Urinary bladder (tissue), 4 donors: ENCODE measurements around the gene MYO10. TPM values are rescaled to one million over a fixed set of nuclear protein-coding genes. Genes with fewer than 3 reads are reported as not detected.
"Not testable (repeated sequence)": the region's sequence is repeated elsewhere in the genome, so short reads cannot be mapped to it uniquely, and the experiment has no call there.

ENCODE experiments used
- DNase-seq: peaks from one replicate; pipeline ENCODE4 v3.0.0-alpha.2; 2015; ENCODE audit errors: extremely low spot score
- H3K27ac ChIP-seq: one replicate; pipeline ENCODE4 v1.5.1; 2013; ENCODE audit warnings: low read depth, mild to moderate bottlenecking, moderate library complexity
- H3K36me3 ChIP-seq: one replicate; pipeline ENCODE4 v1.6.1; 2013; ENCODE audit warnings: mild to moderate bottlenecking, moderate library complexity; ENCODE audit not compliant: insufficient read depth
- H3K4me1 ChIP-seq: one replicate; pipeline ENCODE4 v1.6.1; 2013; ENCODE audit warnings: mild to moderate bottlenecking, moderate library complexity; ENCODE audit not compliant: insufficient read depth
- H3K4me3 ChIP-seq: one replicate; pipeline ENCODE4 v1.5.1; 2013; ENCODE audit warnings: low read depth, low read length
- WGBS: extraction: QIAGEN DNeasy Blood & Tissue Kit; methylation state at CpG from one replicate; pipeline ENCODE4 v1.1.7; 2013; 5-methylcytosine and 5-hydroxymethylcytosine counted together
- polyA plus RNA-seq: library from polyadenylated mRNA; stranded (reverse); fragments of 200-250 nt; gene quantifications from one replicate; pipeline ENCODE4 v1.2.3, GENCODE V29; 2013
- total RNA-seq: library from RNA; depleted of rRNA; stranded (reverse); fragments of >200 nt; gene quantifications from one replicate; pipeline ENCODE4 v1.2.3, GENCODE V29; 2014
- donor health status: healthy with polysubstance abuse.
- donor health status: healthy.

The MYO10 gene
- total and polyA plus RNA-seq, 2 donors = 4.3 to 21.3 TPM

- Histone ChIP-seq H3K27ac (no peak overlapping the region), H3K4me1 (no peaks in the 10 kb centered on the region), H3K4me3 (no peak overlapping the region), H3K36me3 (no peaks in the 10 kb centered on the region)
- WGBS = 92% methylated on average over 3 of the region's 3 CpGs
- DNase-seq = no peak
Observed at GRCh38 chr5:16844952-16845351, 91.1 kb downstream of the MYO10 start.

- H3K4me3 ChIP-seq = no peak overlapping the region
- H3K36me3 ChIP-seq = no peaks in the 10 kb centered on the region
- H3K4me1 ChIP-seq = no peaks in the 10 kb centered on the region
- no peak overlapping the region for H3K27ac ChIP-seq
- no peak for DNase-seq
- 67% methylated on average over 8 of the region's 8 CpGs for WGBS
Observed at GRCh38 chr5:16842896-16843295, 93.2 kb downstream of the MYO10 start.

DNA sequence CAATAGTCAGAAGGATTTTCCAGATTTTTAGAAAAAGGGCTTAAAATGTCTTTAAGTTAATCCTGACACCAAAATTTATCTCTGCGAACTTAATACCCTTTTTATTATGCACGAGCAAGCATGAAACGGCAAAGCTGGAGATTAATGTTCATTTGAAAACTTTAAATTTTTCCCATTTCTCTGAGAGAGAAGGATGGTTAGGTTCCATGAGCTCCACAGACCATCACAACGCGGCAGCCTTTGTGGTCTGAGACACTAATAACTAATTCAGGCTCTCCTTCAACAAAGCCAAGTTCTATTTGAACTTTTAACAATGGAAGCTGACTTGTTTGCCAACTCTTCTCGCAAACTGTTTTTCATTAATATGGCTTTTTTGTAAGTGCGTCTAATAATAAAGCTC is 94.7 kb downstream of the MYO10 start:
- Histone ChIP-seq H3K4me3 (no peak overlapping the region), H3K4me1 (no peaks in the 10 kb centered on the region), H3K27ac (no peak overlapping the region), H3K36me3 (no peaks in the 10 kb centered on the region)
- WGBS = 36% methylated on average over 7 of the region's 7 CpGs
- DNase-seq = no peak

DNA sequence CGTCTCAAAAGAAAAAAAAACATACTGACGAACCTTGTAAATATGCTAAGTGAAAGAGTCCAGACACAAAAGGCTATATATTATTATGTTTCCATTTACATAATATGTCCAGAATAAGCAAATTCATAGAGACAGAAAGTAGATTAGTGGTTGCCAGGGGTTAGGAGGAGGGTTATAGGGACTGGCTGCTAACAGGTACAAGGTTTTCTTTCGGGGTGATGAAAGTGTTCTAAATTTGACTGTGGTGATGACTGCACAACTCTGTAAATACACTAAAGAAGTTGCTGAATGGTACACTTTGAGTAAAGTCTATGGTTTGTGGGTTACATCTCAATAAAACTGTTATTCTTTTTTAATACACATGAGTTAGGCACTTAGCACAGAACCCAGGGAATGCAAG is 98.8 kb downstream of the MYO10 start:
- WGBS = 70% methylated on average over 3 of the region's 3 CpGs
- H3K4me3 ChIP-seq = no peak overlapping the region
- no peaks in the 10 kb centered on the region for H3K4me1 ChIP-seq
- H3K27ac ChIP-seq = no peak overlapping the region
- DNase-seq = no peak
- no peaks in the 10 kb centered on the region for H3K36me3 ChIP-seq

DNA sequence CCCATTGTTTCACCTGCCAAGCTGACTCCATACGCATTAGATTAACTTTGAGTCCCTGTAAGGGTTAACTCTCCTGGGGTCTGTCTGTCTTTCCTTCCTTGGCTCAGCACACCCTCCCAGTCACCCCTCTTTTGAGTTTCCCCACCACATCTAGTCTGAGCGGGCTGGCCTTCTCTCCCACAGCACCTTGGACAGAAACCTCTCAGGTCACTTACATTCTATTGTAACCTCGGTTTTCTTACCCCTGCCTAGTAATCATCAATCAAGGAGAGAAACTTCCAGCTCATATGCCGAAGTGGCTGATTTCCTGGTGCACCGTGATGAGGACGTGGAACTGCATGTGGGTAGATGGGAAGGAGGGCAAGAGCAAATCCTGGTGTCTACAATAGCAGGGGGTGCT is 102.1 kb downstream of the MYO10 start:
- Histone ChIP-seq H3K27ac (no peak overlapping the region), H3K4me3 (no peak overlapping the region), H3K4me1 (no peaks in the 10 kb centered on the region), H3K36me3 (no peaks in the 10 kb centered on the region)
- DNase-seq = no peak
- WGBS = 70% methylated on average over 6 of the region's 6 CpGs

- DNase-seq, H3K4me3 ChIP-seq, H3K36me3 ChIP-seq, H3K27ac ChIP-seq, H3K4me1 ChIP-seq: not testable (repeated sequence)
- 96% methylated on average over 7 of the region's 7 CpGs for WGBS
Observed at GRCh38 chr5:16831326-16831725, 104.8 kb downstream of the MYO10 start.

DNA sequence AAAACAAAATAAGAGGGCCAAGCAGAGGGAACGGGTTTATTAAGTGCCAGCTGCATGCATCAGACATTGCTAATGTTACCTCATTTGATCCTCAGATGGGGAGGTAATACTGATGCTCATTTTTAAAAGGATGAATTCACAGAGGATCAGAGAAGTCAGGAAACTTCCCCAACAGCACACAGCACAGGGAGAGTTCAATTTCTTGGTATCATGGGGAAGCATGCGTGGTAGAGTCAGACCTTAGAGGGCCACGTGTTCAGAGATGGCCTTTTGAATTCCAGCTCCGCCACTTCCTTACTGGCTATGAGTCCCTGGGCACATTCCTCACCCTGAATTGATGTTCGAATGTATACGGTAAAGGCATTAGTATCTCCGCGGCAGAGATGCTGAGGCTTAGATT is 108.3 kb downstream of the MYO10 start:
- 89% methylated on average over 8 of the region's 8 CpGs for WGBS
- H3K27ac ChIP-seq = no peak overlapping the region
- DNase-seq = no peak
- H3K4me3 ChIP-seq = no peak overlapping the region
- no peaks in the 10 kb centered on the region for H3K4me1 ChIP-seq
- H3K36me3 ChIP-seq = no peaks in the 10 kb centered on the region

GRCh38 chr5:16826379-16827125 is 109.5 kb downstream of the MYO10 start:
- Histone ChIP-seq H3K27ac (no peak overlapping the region), H3K36me3 (no peaks in the 10 kb centered on the region), H3K4me1 (no peaks in the 10 kb centered on the region), H3K4me3 (no peak overlapping the region)
- WGBS = 41% methylated on average over 15 of the region's 15 CpGs
- no peak for DNase-seq

- no peaks in the 10 kb centered on the region for H3K36me3 ChIP-seq
- no peak for DNase-seq
- no peak overlapping the region for H3K4me3 ChIP-seq
- H3K4me1 ChIP-seq = no peaks in the 10 kb centered on the region
- WGBS = 75% methylated on average over 4 of the region's 4 CpGs
- H3K27ac ChIP-seq = no peak overlapping the region
Observed at GRCh38 chr5:16819522-16820167, 116.4 kb downstream of the MYO10 start.

GRCh38 chr5:16815432-16815831 is 120.7 kb downstream of the MYO10 start:
- H3K36me3 ChIP-seq = no peaks in the 10 kb centered on the region
- WGBS = 54% methylated on average over 3 of the region's 3 CpGs
- no peak overlapping the region for H3K4me3 ChIP-seq
- H3K4me1 ChIP-seq = no peaks in the 10 kb centered on the region
- H3K27ac ChIP-seq = no peak overlapping the region
- no peak for DNase-seq

DNA sequence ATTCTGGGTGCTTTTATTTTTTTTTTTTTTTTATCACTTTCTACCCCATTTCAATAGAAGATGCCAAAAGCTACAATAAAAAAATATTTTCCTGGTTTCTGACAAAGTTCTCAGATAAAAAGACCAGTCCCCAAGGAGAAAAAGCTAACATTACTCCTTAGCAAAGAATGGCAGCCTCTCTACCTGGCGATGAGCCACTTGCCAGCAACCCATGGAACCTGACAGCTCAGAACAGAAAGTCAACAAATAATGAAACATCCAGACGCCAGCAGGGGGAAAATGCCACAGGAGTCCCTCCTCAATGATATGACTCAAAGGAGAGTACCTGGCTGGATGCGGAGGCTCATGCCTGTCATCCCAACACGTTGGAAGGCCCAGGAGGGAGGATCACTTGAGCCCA is 123.2 kb downstream of the MYO10 start:
- DNase-seq = no peak
- 85% methylated on average over 4 of the region's 4 CpGs for WGBS
- H3K4me1 ChIP-seq = no peaks in the 10 kb centered on the region
- H3K27ac ChIP-seq = no peak overlapping the region
- H3K4me3 ChIP-seq = no peak overlapping the region
- H3K36me3 ChIP-seq = no peaks in the 10 kb centered on the region

- Histone ChIP-seq H3K27ac (no peak overlapping the region), H3K36me3 (no peaks in the 10 kb centered on the region), H3K4me3 (no peak overlapping the region), H3K4me1 (no peaks in the 10 kb centered on the region)
- no peak for DNase-seq
- 42% methylated on average over 3 of the region's 3 CpGs for WGBS
Observed at GRCh38 chr5:16812448-16812847, 123.6 kb downstream of the MYO10 start.

- no peak overlapping the region for H3K27ac ChIP-seq
- no peaks in the 10 kb centered on the region for H3K36me3 ChIP-seq
- 71% methylated on average over 9 of the region's 9 CpGs for WGBS
- no peak for DNase-seq
- H3K4me1 ChIP-seq = no peaks in the 10 kb centered on the region
- H3K4me3 ChIP-seq = no peak overlapping the region
Observed at GRCh38 chr5:16810208-16810854, 125.8 kb downstream of the MYO10 start.
